ENCODE data around the gene RPL28.

- no peak for TF ChIP-seq POLR2AphosphoS5 (IDR thresholded peaks at IDR 0.05; ENCODE audit: low read depth, low read length)
- TF ChIP-seq ATF4 (CRISPR knock-in tag; IDR thresholded peaks at IDR 0.05): no peak
- TF ChIP-seq RELA (CRISPR knock-in tag; IDR thresholded peaks at IDR 0.05): no peak
- no peak for TF ChIP-seq TAF1 (CRISPR knock-in tag; IDR thresholded peaks at IDR 0.05)
- no peak for TF ChIP-seq GABPA (IDR thresholded peaks at IDR 0.05; ENCODE audit: low read depth, low read length)
- TF ChIP-seq GABPA (CRISPR knock-in tag; IDR thresholded peaks at IDR 0.05; ENCODE audit: low read depth): no peak
- TF ChIP-seq EZH2 (conservative IDR thresholded peaks at IDR 0.05; ENCODE audit: low read depth, low read length): 0 out of 2 replicates have a peak, but pooled peaks have one; percentile 20
- TF ChIP-seq SOX6 (IDR thresholded peaks at IDR 0.05): no peak
- no peak for TF ChIP-seq SOX6 (CRISPR knock-in tag; IDR thresholded peaks at IDR 0.05)
- no peak for TF ChIP-seq ZXDC (CRISPR knock-in tag; IDR thresholded peaks at IDR 0.05)
- no peak for TF ChIP-seq ZNF362 (CRISPR knock-in tag; IDR thresholded peaks at IDR 0.05; ENCODE audit: borderline replicate concordance)
- no peak for TF ChIP-seq HMG20B (CRISPR knock-in tag; conservative IDR thresholded peaks at IDR 0.05)
Observed at GRCh38 chr19:55368701-55369563, 16.8 kb upstream of the RPL28 start.

Measured in HepG2 (cell line).